Activated CD8-positive, alpha-beta T cell treated with anti-CD3 and anti-CD28 coated beads for 36 hours (primary cell): ENCODE results near the gene MTM1. TPM values are rescaled to one million over a fixed set of nuclear protein-coding genes. Genes with fewer than 3 reads are reported as not detected.

ENCODE experiments used
- ATAC-seq: fragments of 200-7000 bp; cut with Tn5 transposase; one replicate; pipeline ENCODE4 v1.10.0; 2021; ENCODE audit warnings: mild to moderate bottlenecking, moderate library complexity
- CTCF ChIA-PET: fragments of 350-600 bp; sonication (Branson Sonifier 250); formaldehyde crosslinking; loops from one replicate; lab custom pipeline; 2021; ENCODE audit warnings: antibody characterized with exemption; lab: Charles Lee
- POLR2A ChIA-PET: fragments of 350-600 bp; sonication (Branson Sonifier 250); formaldehyde crosslinking; loops from one replicate; lab custom pipeline; 2021; ENCODE audit warnings: antibody characterized with exemption; lab: Charles Lee
- DNase-seq: peaks from one replicate; pipeline ENCODE4 v3.0.0-alpha.2; 2020
- H3K27ac Mint-ChIP-seq: one replicate; pipeline ENCODE4 v1.8.0; 2021; ENCODE audit warnings: mild to moderate bottlenecking, mixed read lengths
- H3K27me3 Mint-ChIP-seq: one replicate; pipeline ENCODE4 v1.8.0; 2021; ENCODE audit warnings: mixed read lengths
- H3K36me3 Mint-ChIP-seq: one replicate; pipeline ENCODE4 v1.8.0; 2021; ENCODE audit warnings: low read depth, mixed read lengths
- H3K4me1 Mint-ChIP-seq: one replicate; pipeline ENCODE4 v1.8.0; 2021; ENCODE audit warnings: low read depth, mixed read lengths
- H3K4me3 Mint-ChIP-seq: one replicate; pipeline ENCODE4 v1.8.0; 2021; ENCODE audit warnings: mild to moderate bottlenecking, moderate library complexity, mixed read lengths
- H3K9me3 Mint-ChIP-seq: one replicate; pipeline ENCODE4 v1.8.0; 2021; ENCODE audit warnings: mixed read lengths
- intact Hi-C: fragments of 100-400 bp; cut with micrococcal nuclease; formaldehyde crosslinking; loops from one replicate; pipeline ENCODE4 v1.10.0; 2022
- total RNA-seq, 2 experiments: library from RNA; stranded (reverse); gene quantifications; one replicate each; pipeline ENCODE4 v1.2.3, GENCODE V29; 2021
- TF ChIP-seq, protein P1 (sequence below): fragments of 200-600 bp; IDR thresholded peaks from one replicate; pipeline ENCODE4 v1.8.0; 2022; ENCODE audit warnings: antibody characterized with exemption, mild to moderate bottlenecking

The MTM1 gene
- 10 to 100 TPM in 1 of 2 experiments, 1 to 10 TPM in 1; 9.6 to 11.6 TPM for total RNA-seq

DNA sequence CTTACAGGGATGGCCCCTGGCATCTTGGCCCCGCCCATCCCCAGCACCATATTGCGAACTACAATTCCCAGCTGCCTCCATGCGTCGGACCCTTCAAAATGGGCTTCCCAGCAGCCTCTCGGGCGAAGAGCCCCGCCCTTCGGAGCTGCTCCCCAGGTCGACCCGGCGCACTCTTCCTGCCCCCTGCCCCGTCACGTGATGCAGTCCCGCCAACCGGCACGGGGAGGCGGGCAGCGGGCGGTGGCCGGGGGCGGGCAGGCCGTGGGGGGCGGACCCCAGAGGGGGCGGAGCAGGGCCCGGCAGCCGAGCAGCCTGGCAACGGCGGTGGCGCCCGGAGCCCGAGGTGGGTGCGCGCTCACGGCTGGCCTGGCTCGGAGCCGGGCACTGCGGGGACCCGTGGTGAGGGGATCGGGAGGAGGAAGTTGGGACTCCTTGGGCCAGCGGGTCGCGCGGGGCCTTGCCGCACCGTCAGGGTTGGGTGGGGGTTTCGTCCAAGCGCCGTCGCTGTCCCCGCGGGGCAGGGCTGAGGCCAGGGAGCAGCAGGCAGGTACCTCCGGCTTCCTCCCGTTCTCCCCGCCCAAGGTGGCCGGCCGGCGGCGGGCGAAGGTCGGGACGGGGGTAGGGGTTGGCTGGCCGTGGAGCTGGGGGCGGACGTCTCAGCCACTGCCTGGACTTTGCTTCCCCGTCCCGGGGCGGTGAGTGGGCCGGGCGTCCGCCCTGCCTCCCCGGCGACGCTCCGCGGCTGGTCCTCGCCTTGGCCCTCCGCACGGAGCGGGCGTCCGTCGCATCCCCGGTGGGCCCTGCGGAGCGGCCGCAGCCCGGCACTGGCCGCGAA, at the start of gene MTM1:
TSS of gene MTM1 (plus strand) at position 302 of the 835 bp plus-strand sequence. CDS start 23,994 bp downstream, outside the sequence.
- Mint-ChIP-seq H3K4me1 (peaks cover 37% of the 10 kb centered on the region), H3K9me3 (no peaks in the 10 kb centered on the region), H3K27ac (peak within 1 kb of the TSS; percentile 94), H3K27me3 (no peaks in the 10 kb centered on the region), H3K4me3 (peak within 1 kb of the TSS; percentile 79), H3K36me3 (no peaks in the 10 kb centered on the region)
- ATAC-seq (peak; percentile 94), DNase-seq (peak; percentile 93)
- POLR2A ChIA-PET: interaction anchor here (1.4 kb wide), 1 partner anchor 86 kb away, joined by 3 read pairs; no protein-coding TSS in a partner anchor
- TF ChIP-seq, protein P1, sequence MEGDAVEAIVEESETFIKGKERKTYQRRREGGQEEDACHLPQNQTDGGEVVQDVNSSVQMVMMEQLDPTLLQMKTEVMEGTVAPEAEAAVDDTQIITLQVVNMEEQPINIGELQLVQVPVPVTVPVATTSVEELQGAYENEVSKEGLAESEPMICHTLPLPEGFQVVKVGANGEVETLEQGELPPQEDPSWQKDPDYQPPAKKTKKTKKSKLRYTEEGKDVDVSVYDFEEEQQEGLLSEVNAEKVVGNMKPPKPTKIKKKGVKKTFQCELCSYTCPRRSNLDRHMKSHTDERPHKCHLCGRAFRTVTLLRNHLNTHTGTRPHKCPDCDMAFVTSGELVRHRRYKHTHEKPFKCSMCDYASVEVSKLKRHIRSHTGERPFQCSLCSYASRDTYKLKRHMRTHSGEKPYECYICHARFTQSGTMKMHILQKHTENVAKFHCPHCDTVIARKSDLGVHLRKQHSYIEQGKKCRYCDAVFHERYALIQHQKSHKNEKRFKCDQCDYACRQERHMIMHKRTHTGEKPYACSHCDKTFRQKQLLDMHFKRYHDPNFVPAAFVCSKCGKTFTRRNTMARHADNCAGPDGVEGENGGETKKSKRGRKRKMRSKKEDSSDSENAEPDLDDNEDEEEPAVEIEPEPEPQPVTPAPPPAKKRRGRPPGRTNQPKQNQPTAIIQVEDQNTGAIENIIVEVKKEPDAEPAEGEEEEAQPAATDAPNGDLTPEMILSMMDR: no peak
- intact Hi-C loops: no loop called here
- CTCF ChIA-PET: no interaction called here

DNA sequence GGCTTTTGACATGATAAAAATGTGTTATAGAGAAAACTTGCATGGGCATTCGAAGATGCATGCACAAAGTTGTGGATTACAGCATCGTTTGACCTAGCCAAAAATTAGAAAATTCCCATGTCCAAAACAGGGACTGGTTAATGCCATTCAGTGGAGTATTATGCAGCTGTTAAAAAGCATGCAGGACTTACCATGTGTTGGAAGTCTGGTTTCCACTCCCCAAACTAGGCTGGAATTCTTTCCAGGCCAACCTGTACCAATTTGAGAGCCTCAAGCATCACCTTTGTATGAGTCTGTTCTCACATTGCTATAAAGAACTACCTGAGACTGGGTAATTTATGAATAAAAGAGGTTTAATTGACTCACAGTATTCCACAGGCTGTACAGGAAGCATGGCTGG, 45.9 kb upstream of the MTM1 start:
- DNase-seq: no peak
- POLR2A ChIA-PET: no interaction called here
- intact Hi-C loops: no loop called here

DNA sequence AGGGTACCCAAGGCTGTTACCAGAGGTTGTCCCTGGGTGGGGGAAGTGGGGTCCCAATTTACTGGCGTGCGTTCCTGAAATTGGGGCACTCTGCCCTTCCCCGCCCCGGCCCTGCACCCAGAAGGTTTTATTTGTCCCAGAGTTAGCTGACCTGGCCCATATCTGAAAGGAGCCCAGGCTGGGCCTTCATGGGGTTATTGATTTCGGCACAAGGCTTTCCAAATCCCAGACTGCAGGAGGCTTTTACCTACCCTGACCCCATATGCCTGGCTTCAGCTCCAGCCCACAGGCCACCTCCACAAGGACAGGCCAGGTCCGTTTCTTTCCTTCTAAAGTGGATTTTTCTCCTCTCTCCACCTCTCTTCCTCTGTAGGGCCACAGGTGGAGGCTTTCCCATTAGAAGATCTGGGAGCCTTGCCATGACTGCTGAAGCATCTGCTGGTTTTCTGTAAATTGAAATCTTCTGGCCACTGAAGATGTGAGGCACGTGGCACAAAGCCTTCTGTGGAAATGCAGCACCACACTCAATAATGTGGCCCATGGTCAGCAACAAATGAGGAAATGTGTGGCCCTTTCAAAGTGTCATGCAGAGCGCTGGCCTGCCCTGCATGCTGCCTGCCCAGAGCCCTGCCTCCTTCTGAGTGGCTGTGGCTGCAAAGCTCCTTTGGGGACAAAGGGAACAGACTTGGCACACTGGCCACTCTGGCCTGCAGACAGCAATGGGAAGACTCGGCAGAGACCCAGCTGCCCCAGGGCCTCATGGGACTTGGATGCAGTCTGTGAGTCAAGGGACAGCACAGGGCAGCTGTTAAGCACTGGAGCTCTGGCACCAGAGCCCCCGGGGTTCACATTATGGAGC, 43.1 kb upstream of the MTM1 start:
- DNase-seq (no peak), ATAC-seq (no peak)
- ChIA-PET POLR2A (interaction anchor here (0.8 kb wide), 1 partner anchor 119 kb away, joined by 3 read pairs; no protein-coding TSS in a partner anchor), CTCF (no interaction called here)
- H3K27ac Mint-ChIP-seq: no peak overlapping the region
- TF ChIP-seq, protein P1: no peak
- H3K9me3 Mint-ChIP-seq: no peaks in the 10 kb centered on the region
- H3K4me1 Mint-ChIP-seq: no peaks in the 10 kb centered on the region
- H3K36me3 Mint-ChIP-seq: no peaks in the 10 kb centered on the region
- intact Hi-C loops: no loop called here
- H3K27me3 Mint-ChIP-seq: no peaks in the 10 kb centered on the region
- H3K4me3 Mint-ChIP-seq: no peak overlapping the region

More for the DNA sequence above, 45.9 kb upstream of the MTM1 start:
- no peak for ATAC-seq
- CTCF ChIA-PET: no interaction called here
- Mint-ChIP-seq H3K4me3 (no peak overlapping the region), H3K27ac (no peak overlapping the region), H3K9me3 (no peaks in the 10 kb centered on the region), H3K27me3 (no peaks in the 10 kb centered on the region), H3K4me1 (no peaks in the 10 kb centered on the region), H3K36me3 (no peaks in the 10 kb centered on the region)
- TF ChIP-seq, protein P1: no peak

DNA sequence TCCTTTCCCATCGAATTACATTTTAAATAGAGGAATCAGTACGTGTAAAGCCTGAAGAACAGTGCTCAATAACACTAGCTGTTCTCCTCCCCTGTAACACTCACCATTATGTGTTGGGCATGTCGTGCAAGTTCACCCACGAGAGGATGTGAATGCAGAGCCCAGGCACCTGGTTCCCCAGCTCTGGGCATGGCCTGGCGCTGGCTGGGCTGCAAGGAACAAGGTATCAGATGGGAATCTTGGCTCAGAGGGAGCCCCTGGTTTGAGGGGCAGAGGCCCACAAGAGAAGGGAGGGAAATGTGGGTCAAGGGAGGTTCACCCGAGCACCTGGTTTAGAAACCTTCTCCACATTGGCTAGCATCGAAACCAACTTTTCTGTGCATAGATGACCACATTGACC, 41.7 kb upstream of the MTM1 start:
- Mint-ChIP-seq H3K27me3 (no peaks in the 10 kb centered on the region), H3K4me1 (no peaks in the 10 kb centered on the region), H3K4me3 (no peak overlapping the region), H3K36me3 (no peaks in the 10 kb centered on the region), H3K9me3 (no peaks in the 10 kb centered on the region), H3K27ac (no peak overlapping the region)
- ATAC-seq (no peak), DNase-seq (no peak)
- ChIA-PET POLR2A (no interaction called here), CTCF (no interaction called here)
- TF ChIP-seq, protein P1: no peak
- intact Hi-C loops: no loop called here
